Loucy (cell line): ENCODE results near the gene EPN1.

Experiments used
- H2AFZ ChIP-seq: fragments of 200-600 bp; sonication (generic); 2 replicates; pipeline ENCODE4 v1.6.0; 2016; ENCODE audit warnings: antibody characterized with exemption, mild to moderate bottlenecking, low read length, moderate library complexity
- H3F3A ChIP-seq: fragments of 200-600 bp; 2 replicates; pipeline ENCODE4 v1.6.0; 2016; ENCODE audit warnings: antibody characterized with exemption, low read depth, mild to moderate bottlenecking
- H3K27me3 ChIP-seq: fragments of 200-600 bp; sonication (generic); 2 replicates; pipeline ENCODE4 v1.6.1; 2014; ENCODE audit warnings: low read length, mild to moderate bottlenecking; ENCODE audit not compliant: insufficient read depth, poor library complexity, severe bottlenecking
- H3K36me3 ChIP-seq: fragments of 200-600 bp; sonication (generic); 2 replicates; pipeline ENCODE4 v1.6.1; 2016; ENCODE audit warnings: low read length; ENCODE audit not compliant: insufficient read depth
- H3K4me1 ChIP-seq: fragments of 200-600 bp; sonication (generic); 2 replicates; pipeline ENCODE4 v1.5.1; 2014; ENCODE audit warnings: low read length, mild to moderate bottlenecking; ENCODE audit not compliant: insufficient read depth, poor library complexity, severe bottlenecking
- H3K4me2 ChIP-seq: fragments of 200-600 bp; sonication (generic); 2 replicates; pipeline ENCODE4 v1.6.0; 2014; ENCODE audit warnings: antibody characterized with exemption, low read length, low read depth, mild to moderate bottlenecking; ENCODE audit not compliant: poor library complexity, severe bottlenecking
- H3K4me3 ChIP-seq: fragments of 200-600 bp; sonication (generic); 2 replicates; pipeline ENCODE4 v1.5.1; 2014; ENCODE audit warnings: low read length, mild to moderate bottlenecking, mixed read lengths; ENCODE audit not compliant: poor library complexity, severe bottlenecking
- H3K79me2 ChIP-seq: fragments of 200-600 bp; sonication (generic); 2 replicates; pipeline ENCODE4 v1.6.1; 2014; ENCODE audit warnings: low read length; ENCODE audit not compliant: insufficient read depth
- H3K9ac ChIP-seq: fragments of 200-600 bp; sonication (generic); 2 replicates; pipeline ENCODE4 v1.6.0; 2014; ENCODE audit warnings: mild to moderate bottlenecking, low read depth, low read length, moderate library complexity; ENCODE audit not compliant: poor library complexity, severe bottlenecking
- H3K9me2 ChIP-seq: fragments of 200-600 bp; sonication (generic); replicated peaks from 2 replicates; pipeline ENCODE4 v1.6.1; 2016; ENCODE audit warnings: low read depth, low read length, mixed read lengths
- H3K9me3 ChIP-seq: fragments of 200-600 bp; sonication (generic); 2 replicates; pipeline ENCODE4 v1.6.1; 2014; ENCODE audit warnings: mild to moderate bottlenecking, antibody characterized with exemption, low read length, low read depth; ENCODE audit not compliant: insufficient read depth
- H4K20me1 ChIP-seq: fragments of 200-600 bp; sonication (generic); 2 replicates; pipeline ENCODE4 v1.6.0; 2014; ENCODE audit warnings: antibody characterized with exemption, low read length, mild to moderate bottlenecking; ENCODE audit not compliant: insufficient read depth, poor library complexity, severe bottlenecking
- EZH2phosphoT487 ChIP-seq: fragments of 200-600 bp; IDR thresholded peaks from 2 replicates; pipeline ENCODE4 v1.6.1; 2018; ENCODE audit warnings: antibody characterized with exemption, mild to moderate bottlenecking, moderate library complexity, borderline replicate concordance
- TF ChIP-seq, protein P1 (sequence below): fragments of 200-600 bp; sonication (generic); conservative IDR thresholded peaks from 2 replicates; pipeline ENCODE4 v1.5.1; 2014; ENCODE audit warnings: mild to moderate bottlenecking, antibody characterized with exemption, low read length

Gene EPN1

DNA sequence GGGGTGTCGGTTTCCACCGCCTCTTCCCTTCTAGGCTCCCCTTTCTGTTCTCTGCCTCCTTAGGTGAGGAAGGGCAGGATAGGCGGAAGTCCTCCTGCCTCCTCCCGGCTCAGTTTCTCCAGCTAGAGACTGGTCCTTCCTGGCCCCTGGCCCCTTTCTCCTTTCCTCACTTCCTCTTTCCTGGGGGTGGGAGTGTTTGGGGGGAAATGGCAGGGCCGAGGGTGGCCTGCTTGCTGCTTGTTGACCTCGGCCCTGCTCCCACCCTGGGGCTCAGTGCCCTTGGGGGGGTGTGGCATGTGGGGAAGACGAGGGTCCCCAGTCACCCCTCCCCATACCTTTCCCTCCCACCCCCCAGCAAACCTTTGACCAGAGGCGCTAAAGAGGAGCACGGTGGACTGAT lies 15.2 kb upstream of the EPN1 start:
- Histone ChIP-seq H3K9me3 (no peaks in the 10 kb centered on the region), H4K20me1 (peaks cover 91% of the 10 kb centered on the region), H3F3A (no peaks in the 10 kb centered on the region), H3K27me3 (peaks cover 4% of the 10 kb centered on the region), H3K4me1 (peaks cover 33% of the 10 kb centered on the region), H2AFZ (no peak overlapping the region), H3K79me2 (peaks cover 98% of the 10 kb centered on the region), H3K36me3 (peaks cover 58% of the 10 kb centered on the region), H3K9me2 (no peaks in the 10 kb centered on the region), H3K4me3 (no peak overlapping the region), H3K4me2 (peak overlapping the region; percentile 94), H3K9ac (no peak overlapping the region)
- TF ChIP-seq EZH2phosphoT487 = no peak
- TF ChIP-seq, protein P1, sequence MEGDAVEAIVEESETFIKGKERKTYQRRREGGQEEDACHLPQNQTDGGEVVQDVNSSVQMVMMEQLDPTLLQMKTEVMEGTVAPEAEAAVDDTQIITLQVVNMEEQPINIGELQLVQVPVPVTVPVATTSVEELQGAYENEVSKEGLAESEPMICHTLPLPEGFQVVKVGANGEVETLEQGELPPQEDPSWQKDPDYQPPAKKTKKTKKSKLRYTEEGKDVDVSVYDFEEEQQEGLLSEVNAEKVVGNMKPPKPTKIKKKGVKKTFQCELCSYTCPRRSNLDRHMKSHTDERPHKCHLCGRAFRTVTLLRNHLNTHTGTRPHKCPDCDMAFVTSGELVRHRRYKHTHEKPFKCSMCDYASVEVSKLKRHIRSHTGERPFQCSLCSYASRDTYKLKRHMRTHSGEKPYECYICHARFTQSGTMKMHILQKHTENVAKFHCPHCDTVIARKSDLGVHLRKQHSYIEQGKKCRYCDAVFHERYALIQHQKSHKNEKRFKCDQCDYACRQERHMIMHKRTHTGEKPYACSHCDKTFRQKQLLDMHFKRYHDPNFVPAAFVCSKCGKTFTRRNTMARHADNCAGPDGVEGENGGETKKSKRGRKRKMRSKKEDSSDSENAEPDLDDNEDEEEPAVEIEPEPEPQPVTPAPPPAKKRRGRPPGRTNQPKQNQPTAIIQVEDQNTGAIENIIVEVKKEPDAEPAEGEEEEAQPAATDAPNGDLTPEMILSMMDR = no peak

DNA sequence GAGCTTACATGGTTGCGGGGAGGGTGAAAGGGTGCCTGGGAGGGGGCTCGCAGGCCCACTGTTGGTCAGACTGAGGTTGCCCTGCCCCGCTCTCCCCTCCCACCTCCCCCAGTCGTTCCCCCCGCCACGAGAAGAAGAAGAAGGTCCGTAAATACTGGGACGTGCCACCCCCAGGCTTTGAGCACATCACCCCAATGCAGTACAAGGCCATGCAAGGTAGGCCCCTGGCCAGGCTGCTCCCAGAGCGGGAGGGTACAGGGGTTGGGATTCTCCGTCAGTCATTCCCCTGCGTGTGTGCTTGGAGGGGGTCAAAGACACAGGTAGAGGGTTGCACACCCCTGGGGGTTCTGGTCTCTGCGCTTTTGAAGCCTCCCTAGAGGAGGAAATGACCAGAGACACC lies 14.6 kb upstream of the EPN1 start:
- Histone ChIP-seq H4K20me1 (peaks cover 94% of the 10 kb centered on the region), H2AFZ (no peak overlapping the region), H3K9me3 (no peaks in the 10 kb centered on the region), H3F3A (no peaks in the 10 kb centered on the region), H3K4me3 (no peak overlapping the region), H3K27me3 (no peaks in the 10 kb centered on the region), H3K9me2 (no peaks in the 10 kb centered on the region), H3K36me3 (peaks cover 61% of the 10 kb centered on the region), H3K4me2 (no peak overlapping the region), H3K9ac (no peak overlapping the region), H3K79me2 (peaks cover 97% of the 10 kb centered on the region), H3K4me1 (peaks cover 33% of the 10 kb centered on the region)
- no peak for TF ChIP-seq EZH2phosphoT487
- TF ChIP-seq, protein P1 = no peak

DNA sequence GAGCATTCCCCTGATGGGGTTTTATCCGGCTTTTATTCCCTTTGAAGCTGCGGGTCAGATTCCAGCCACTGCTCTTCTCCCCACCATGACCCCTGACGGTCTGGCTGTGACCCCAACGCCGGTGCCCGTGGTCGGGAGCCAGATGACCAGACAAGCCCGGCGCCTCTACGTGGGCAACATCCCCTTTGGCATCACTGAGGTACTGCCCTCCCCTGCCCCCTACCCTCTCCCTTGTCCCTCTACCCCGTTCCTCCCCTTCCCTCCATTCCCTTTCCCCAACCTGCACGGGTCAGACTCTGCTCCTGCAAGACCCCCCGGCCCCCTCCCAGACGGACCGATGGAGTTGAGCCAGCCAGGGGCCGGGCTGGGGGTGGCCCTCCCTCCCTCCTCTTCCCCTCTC lies 14.0 kb upstream of the EPN1 start:
- no peaks in the 10 kb centered on the region for H3K9me2 ChIP-seq
- H3K36me3 ChIP-seq = peaks cover 65% of the 10 kb centered on the region
- peaks cover 33% of the 10 kb centered on the region for H3K4me1 ChIP-seq
- no peak overlapping the region for H3K4me2 ChIP-seq
- no peaks in the 10 kb centered on the region for H3K27me3 ChIP-seq
- H2AFZ ChIP-seq = no peak overlapping the region
- peaks cover 96% of the 10 kb centered on the region for H3K79me2 ChIP-seq
- no peaks in the 10 kb centered on the region for H3K9me3 ChIP-seq
- TF ChIP-seq, protein P1 = no peak
- TF ChIP-seq EZH2phosphoT487 = no peak
- no peaks in the 10 kb centered on the region for H3F3A ChIP-seq
- no peak overlapping the region for H3K9ac ChIP-seq
- H4K20me1 ChIP-seq = peaks cover 94% of the 10 kb centered on the region
- no peak overlapping the region for H3K4me3 ChIP-seq
